GM13976 (cell line): ENCODE data around the gene RMRP.

Source experiments
- DNase-seq: peaks from one replicate; pipeline ENCODE4 v3.0.0; 2012; ENCODE audit warnings: low spot score
- in situ Hi-C: fragments of 300-500 bp; cut with MboI; formaldehyde crosslinking; loops from one replicate; pipeline ENCODE4 v1.12.0; 2022; ENCODE audit warnings: low sequenced_read_pairs, mixed read lengths, inconsistent platforms; ENCODE audit not compliant: unreplicated experiment
- TF ChIP-seq, protein P1 (sequence below): IDR thresholded peaks from 2 replicates; pipeline ENCODE4 v1.5.1; 2012; ENCODE audit warnings: borderline replicate concordance, mild to moderate bottlenecking; ENCODE audit not compliant: insufficient read depth; ENCODE audit errors: extremely low read depth, missing control alignments, control extremely low read depth

Gene RMRP

DNA sequence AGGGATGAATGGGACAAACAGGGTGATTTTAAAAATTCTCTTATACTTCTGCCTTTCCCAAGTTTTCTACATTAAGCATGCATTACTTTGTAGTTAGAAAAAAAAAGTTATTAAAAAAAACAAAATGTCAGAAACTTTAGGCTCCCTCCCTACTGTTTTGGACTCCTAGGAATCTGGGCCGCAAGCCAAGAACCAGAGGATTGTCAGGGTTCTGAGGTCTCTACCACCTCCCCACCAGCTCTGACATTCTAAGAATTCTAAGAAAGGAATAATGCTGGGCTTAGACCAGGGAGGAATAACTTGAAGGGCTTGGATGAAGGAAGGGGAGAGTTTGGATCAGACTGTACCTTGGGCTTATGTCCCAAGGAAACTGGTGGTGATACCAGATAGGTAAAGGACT, 8.2 kb upstream of the RMRP start:
- TF ChIP-seq, protein P1, sequence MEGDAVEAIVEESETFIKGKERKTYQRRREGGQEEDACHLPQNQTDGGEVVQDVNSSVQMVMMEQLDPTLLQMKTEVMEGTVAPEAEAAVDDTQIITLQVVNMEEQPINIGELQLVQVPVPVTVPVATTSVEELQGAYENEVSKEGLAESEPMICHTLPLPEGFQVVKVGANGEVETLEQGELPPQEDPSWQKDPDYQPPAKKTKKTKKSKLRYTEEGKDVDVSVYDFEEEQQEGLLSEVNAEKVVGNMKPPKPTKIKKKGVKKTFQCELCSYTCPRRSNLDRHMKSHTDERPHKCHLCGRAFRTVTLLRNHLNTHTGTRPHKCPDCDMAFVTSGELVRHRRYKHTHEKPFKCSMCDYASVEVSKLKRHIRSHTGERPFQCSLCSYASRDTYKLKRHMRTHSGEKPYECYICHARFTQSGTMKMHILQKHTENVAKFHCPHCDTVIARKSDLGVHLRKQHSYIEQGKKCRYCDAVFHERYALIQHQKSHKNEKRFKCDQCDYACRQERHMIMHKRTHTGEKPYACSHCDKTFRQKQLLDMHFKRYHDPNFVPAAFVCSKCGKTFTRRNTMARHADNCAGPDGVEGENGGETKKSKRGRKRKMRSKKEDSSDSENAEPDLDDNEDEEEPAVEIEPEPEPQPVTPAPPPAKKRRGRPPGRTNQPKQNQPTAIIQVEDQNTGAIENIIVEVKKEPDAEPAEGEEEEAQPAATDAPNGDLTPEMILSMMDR: no peak
- DNase-seq: no peak
- in situ Hi-C loops: no loop called here

DNA sequence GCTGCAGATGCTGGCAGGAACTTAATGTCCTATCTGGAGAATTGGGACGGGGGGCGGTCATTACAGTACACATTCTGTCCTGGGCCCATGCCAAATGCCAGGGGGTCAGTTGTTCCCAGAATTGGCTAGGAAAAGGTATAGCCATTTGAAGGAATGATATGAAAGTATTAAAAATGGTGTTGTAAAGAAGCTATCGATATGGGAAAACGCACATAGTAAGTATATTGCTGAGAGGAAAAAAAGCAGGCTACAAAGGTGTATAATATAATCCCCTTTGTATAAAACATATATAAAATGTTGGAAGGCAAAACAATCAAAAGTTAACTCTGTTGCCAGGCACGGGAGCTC, 7.6 kb upstream of the RMRP start:
- DNase-seq: no peak
- in situ Hi-C loops: no loop called here
- TF ChIP-seq, protein P1: no peak

DNA sequence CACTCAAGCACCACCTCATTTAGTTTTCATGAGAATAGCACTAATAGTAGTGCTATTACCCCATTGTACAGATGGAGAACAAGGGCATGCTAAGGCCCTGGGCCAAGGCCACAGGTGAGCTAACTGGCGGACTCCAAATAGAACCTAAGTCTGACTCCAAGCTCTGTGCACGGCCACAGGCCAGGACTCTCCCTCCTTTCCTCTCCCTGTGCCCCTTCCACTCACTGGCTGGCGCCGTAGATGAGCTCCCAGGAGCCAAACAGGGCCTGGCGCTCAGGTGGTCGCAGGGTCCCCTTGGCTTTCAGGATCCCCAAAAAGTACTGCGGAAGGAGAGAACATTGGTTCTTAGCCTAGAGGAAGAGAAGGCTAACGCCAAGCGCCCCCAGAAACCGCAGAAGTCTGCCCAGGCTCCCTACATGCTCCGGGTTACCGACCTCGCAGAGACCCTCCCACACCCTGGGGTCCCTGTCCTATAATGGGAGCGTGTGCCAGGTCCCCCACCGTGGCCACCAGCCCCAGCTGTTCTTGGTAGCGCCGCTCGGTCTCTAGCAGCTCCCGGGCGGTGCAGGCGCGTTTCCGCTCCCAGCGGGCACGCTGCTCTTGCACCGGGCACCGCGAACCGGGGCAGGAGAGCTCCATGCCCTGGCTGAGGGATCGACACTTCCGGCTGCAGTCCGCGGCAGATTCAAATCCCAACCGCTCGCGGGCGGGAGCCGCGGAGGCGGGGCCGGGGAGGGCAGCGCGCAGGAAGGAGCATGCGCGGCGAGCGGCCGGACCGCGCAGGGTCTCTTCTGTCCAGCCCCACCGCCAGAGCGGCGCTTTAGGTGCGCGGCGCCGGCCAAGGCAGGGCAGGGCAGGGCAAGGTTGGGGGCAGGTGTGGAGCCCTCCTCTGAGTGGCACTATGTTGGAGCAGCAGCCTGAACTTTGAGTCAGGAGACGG, 7.0 kb upstream of the RMRP start, which contains the start of gene ARHGEF39:
Gene ARHGEF39 (minus strand): TSS at position 665 of the 940 bp plus-strand sequence. CDS start 26 bp downstream, at position 639.
- DNase-seq: peak; percentile 94
- TF ChIP-seq, protein P1: peak; percentile 51
- in situ Hi-C loops: no loop called here

DNA sequence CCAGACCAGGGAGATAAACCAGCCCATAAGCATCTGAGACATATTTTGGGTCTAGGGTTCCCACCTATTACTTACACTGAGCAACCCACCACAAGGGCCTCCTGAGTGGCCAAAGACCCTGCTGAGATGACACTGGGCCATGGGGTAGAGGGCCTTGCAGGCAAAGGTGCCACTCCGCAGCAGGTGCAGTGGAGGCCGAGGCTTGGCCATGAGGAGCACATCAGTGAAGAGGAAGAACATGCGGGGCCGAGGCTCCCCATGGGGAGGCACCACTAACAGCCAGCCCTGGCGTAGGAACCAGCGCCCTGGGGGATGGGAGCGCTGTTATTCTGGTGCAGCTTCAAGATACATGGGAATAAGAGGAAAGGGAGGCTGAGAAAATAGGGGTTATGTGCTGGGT, 4.6 kb upstream of the RMRP start:
- TF ChIP-seq, protein P1: no peak
- in situ Hi-C loops: no loop called here
- no peak for DNase-seq

DNA sequence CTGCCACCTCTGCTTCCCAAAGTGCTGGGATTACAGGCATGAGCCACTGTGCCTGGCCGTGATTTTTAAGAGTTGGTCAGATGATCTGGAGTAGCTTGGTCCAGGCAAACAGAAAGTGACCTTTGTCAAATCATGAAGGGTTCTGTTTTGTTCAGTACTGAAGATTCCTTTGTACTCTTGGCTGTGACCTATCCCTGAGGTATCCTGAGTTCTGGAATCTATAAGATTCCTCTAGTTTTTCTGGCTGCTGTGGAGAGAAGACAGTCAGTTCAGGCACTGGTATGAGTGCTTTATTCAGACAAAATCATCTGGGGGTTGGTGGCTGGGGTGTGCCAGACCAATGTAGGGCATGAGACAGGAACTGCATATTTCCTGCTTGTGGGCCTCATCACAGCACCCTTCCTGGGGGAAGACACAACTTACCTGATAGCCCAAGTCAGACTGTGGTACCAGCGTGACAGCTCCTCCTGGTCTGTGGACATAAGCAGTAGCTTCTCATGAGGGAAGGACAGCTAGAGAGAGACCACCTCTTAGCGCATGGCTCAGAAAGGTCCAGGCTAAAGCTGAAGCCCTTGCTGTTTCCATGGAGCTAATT, 4.0 kb upstream of the RMRP start:
- in situ Hi-C loops: no loop called here
- TF ChIP-seq, protein P1: no peak
- DNase-seq: no peak

DNA sequence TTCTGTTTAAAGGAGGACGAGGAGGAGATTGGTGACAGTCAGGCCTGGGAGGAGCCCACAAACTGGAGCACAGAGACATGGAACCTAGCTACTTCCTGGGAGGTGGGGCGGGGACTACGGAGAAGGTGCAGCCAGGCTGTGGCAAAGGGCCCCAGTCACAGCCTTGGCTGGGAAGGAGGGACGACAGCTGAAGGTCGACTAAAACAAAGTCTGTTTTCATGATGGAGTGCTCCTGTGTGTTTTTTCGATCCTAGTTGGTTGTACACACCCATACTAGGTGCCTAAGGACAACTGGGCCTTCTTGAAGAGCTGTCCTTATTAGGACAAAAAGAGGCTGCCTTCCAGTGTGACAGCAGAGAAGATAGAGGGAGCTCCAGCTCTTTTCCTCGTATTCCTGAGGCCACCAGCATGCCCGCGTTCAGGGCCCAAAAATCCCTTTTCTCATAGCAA, 3.2 kb upstream of the RMRP start:
- in situ Hi-C loops: no loop called here
- TF ChIP-seq, protein P1: peak; percentile 25
- no peak for DNase-seq
